Measurements from ENCODE around the gene MRC2. TPM values are rescaled to one million over a fixed set of nuclear protein-coding genes. Genes with fewer than 3 reads are reported as not detected.
A peak's percentile ranks its signal among the peaks of the same experiment; 100 is the strongest.
"Not testable (repeated sequence)": the region's sequence is repeated elsewhere in the genome, so short reads cannot be mapped to it uniquely, and the experiment has no call there.

Gene MRC2
- total RNA-seq, 4 donors from 2014 or later = 51.9 to 117 (median 78.0) TPM

- no peak overlapping the region for H3K4me3 ChIP-seq
These were observed 26.0 kb upstream of the MRC2 start for GRCh38 chr17:62601471-62601870.

GRCh38 chr17:62603783-62604182, 23.7 kb upstream of the MRC2 start:
- H3K4me3 ChIP-seq; DNase-seq (ENCODE audit: low spot score in 2 of 2); H3K27me3 ChIP-seq; H3K27ac ChIP-seq; H3K9me3 ChIP-seq: not testable (repeated sequence)
- 95 to 98% methylated on average over 6 of the region's 6 CpGs for WGBS, 2 donors
- H3K4me1 ChIP-seq = peaks cover 0 to 15% (median 0%) of the 10 kb centered on the region in 4 donors
- H3K36me3 ChIP-seq = peaks cover 0 to 98% (median 28%) of the 10 kb centered on the region in 3 donors

More at GRCh38 chr17:62601471-62601870, 26.0 kb upstream of the MRC2 start:
- 71 to 80% methylated on average over 2 of the region's 2 CpGs for WGBS, 2 donors
- TF ChIP-seq CTCF (IDR thresholded peaks at IDR 0.05) (no peak), EP300 (IDR thresholded peaks at IDR 0.05) (no peak), POLR2A (IDR thresholded peaks at IDR 0.05) (no peak)
- Histone ChIP-seq H3K27me3 (no peaks in the 10 kb centered on the region), H3K27ac (no peak overlapping the region), H3K36me3 (peaks cover 0 to 97% (median 19%) of the 10 kb centered on the region in 3 donors), H3K9me3 (peaks cover 0 to 2% (median 0%) of the 10 kb centered on the region in 4 donors), H3K4me1 (peaks cover 0 to 21% (median 0%) of the 10 kb centered on the region in 4 donors)
- no peak for DNase-seq (ENCODE audit: low spot score in 2 of 2)

- Histone ChIP-seq H3K27ac (no peak overlapping the region), H3K4me1 (peaks cover 0 to 10% (median 0%) of the 10 kb centered on the region in 4 donors), H3K9me3 (no peaks in the 10 kb centered on the region), H3K4me3 (no peak overlapping the region), H3K36me3 (peaks cover 0 to 98% (median 40%) of the 10 kb centered on the region in 3 donors), H3K27me3 (no peaks in the 10 kb centered on the region)
- no peak for TF ChIP-seq EP300 (IDR thresholded peaks at IDR 0.05)
- TF ChIP-seq POLR2A (IDR thresholded peaks at IDR 0.05) = no peak
- TF ChIP-seq CTCF (IDR thresholded peaks at IDR 0.05) = no peak
- 93 to 99% methylated on average over 7 of the region's 7 CpGs for WGBS, 2 donors
- DNase-seq (ENCODE audit: low spot score in 2 of 2) = no peak
These were observed 21.9 kb upstream of the MRC2 start for GRCh38 chr17:62605588-62605987.

GRCh38 chr17:62611292-62611691, 16.2 kb upstream of the MRC2 start:
- Histone ChIP-seq H3K9me3 (no peaks in the 10 kb centered on the region), H3K4me1 (peaks cover 0 to 4% (median 0%) of the 10 kb centered on the region in 4 donors), H3K4me3 (no peak overlapping the region), H3K27ac (peak overlapping the region in 1 of 4 donors; percentile 10), H3K36me3 (peaks cover 0 to 96% (median 30%) of the 10 kb centered on the region in 3 donors), H3K27me3 (no peaks in the 10 kb centered on the region)
- TF ChIP-seq EP300 (IDR thresholded peaks at IDR 0.05) (no peak), POLR2A (IDR thresholded peaks at IDR 0.05) (no peak), CTCF (IDR thresholded peaks at IDR 0.05) (no peak)
- DNase-seq (ENCODE audit: low spot score in 2 of 2) = no peak
- 85 to 92% methylated on average over 5 of the region's 5 CpGs for WGBS, 2 donors

GRCh38 chr17:62611728-62612127, 15.7 kb upstream of the MRC2 start:
- Histone ChIP-seq H3K36me3 (peaks cover 0 to 93% (median 28%) of the 10 kb centered on the region in 3 donors), H3K27ac (peak overlapping the region in 1 of 4 donors; percentile 10), H3K4me1 (peaks cover 0 to 4% (median 0%) of the 10 kb centered on the region in 4 donors), H3K9me3 (no peaks in the 10 kb centered on the region), H3K27me3 (no peaks in the 10 kb centered on the region), H3K4me3 (no peak overlapping the region)
- WGBS, 2 donors = 72 to 79% methylated on average over 8 of the region's 8 CpGs
- DNase-seq (ENCODE audit: low spot score in 2 of 2) = no peak
- no peak for TF ChIP-seq POLR2A (IDR thresholded peaks at IDR 0.05)
- TF ChIP-seq CTCF (IDR thresholded peaks at IDR 0.05) = no peak
- TF ChIP-seq EP300 (IDR thresholded peaks at IDR 0.05) = peak in 1 of 2 donors; percentile 43

GRCh38 chr17:62612289-62612688, 15.2 kb upstream of the MRC2 start:
- H3K27ac ChIP-seq; H3K4me3 ChIP-seq; DNase-seq (ENCODE audit: low spot score in 2 of 2); H3K4me1 ChIP-seq; H3K27me3 ChIP-seq; H3K9me3 ChIP-seq: not testable (repeated sequence)
- peaks cover 0 to 88% (median 28%) of the 10 kb centered on the region in 3 donors for H3K36me3 ChIP-seq
- WGBS, 2 donors = 86 to 97% methylated on average over 8 to 11 of the region's 12 CpGs

- H3K27me3 ChIP-seq; DNase-seq (ENCODE audit: low spot score in 2 of 2); H3K4me3 ChIP-seq; H3K27ac ChIP-seq; H3K9me3 ChIP-seq: not testable (repeated sequence)
- H3K4me1 ChIP-seq = peaks cover 0 to 16% (median 0%) of the 10 kb centered on the region in 4 donors
- 49 to 58% methylated on average over 4 of the region's 4 CpGs for WGBS, 2 donors
- peaks cover 0 to 80% (median 20%) of the 10 kb centered on the region in 3 donors for H3K36me3 ChIP-seq
These were observed 14.4 kb upstream of the MRC2 start for GRCh38 chr17:62613095-62613494.

All from tibial nerve (tissue), 4 donors.